HepG2 (cell line): ENCODE results near the gene PHF21B. TPM values are rescaled to one million over a fixed set of nuclear protein-coding genes. Genes with fewer than 3 reads are reported as not detected.
A peak's percentile ranks its signal among the peaks of the same experiment; 100 is the strongest.

Experiments used
- ATAC-seq: fragments of 200-7000 bp; cut with Tn5 transposase; 3 replicates; pipeline ENCODE4 v1.9.1; 2020; ENCODE audit warnings: mild to moderate bottlenecking, moderate library complexity
- BruUV-seq: library from RNA; stranded (reverse); fragments of 400-500 nt; replicated peaks from 2 replicates; lab custom pipeline; 2021; lab: Mats Ljungman, UMichigan
- CTCF ChIA-PET: fragments of 300-600 bp; formaldehyde crosslinking; extraction: SDS; loops from one replicate; lab custom pipeline; 2021; ENCODE audit warnings: low total read pairs, inconsistent platforms, low intra/inter-chr PET ratio; lab: Yijun Ruan, JAX
- POLR2A ChIA-PET: fragments of 350-600 bp; sonication (Branson Sonifier 250); formaldehyde crosslinking; loops from one replicate; lab custom pipeline; 2020; ENCODE audit warnings: antibody characterized with exemption, inconsistent platforms; lab: Yijun Ruan, JAX
- DNase-seq: peaks from one replicate; pipeline ENCODE4 v3.0.0-alpha.2; 2015; ENCODE audit warnings: low spot score
- FAIRE-seq: peaks from 3 replicates; lab custom pipeline; 2011; peaks lifted over from hg19 to GRCh38; lab: Jason Lieb, UNC
- H2AFZ ChIP-seq: one replicate; pipeline ENCODE4 v1.6.1; 2011; ENCODE audit warnings: low read length, inconsistent platforms
- H3K27ac ChIP-seq: fragments of 300-600 bp; 3 replicates; pipeline ENCODE4 v1.8.0; 2011; ENCODE audit warnings: mixed run types, mild to moderate bottlenecking, mixed read lengths, low read length, inconsistent platforms; ENCODE audit not compliant: insufficient read depth; ENCODE audit errors: extremely low read length
- H3K27me3 ChIP-seq, 2 experiments: fragments of 200-600 bp in 1 of 2; 2 replicates in 1 of 2; 3 replicates in 1 of 2; pipeline versions ENCODE4 v1.6.0 to v1.8.0; 2011; ENCODE audit warnings: low read length in 2 of 2, mild to moderate bottlenecking in 2 of 2, moderate library complexity in 2 of 2, inconsistent platforms in 1 of 2; ENCODE audit not compliant: insufficient read depth in 2 of 2, control insufficient read depth in 1 of 2
- H3K36me3 ChIP-seq, 2 experiments: fragments of 200-600 bp in 1 of 2; replicated peaks in 1 of 2; 2 replicates in 1 of 2; 3 replicates in 1 of 2; pipeline versions ENCODE4 v1.5.1 to v1.8.0; 2011; ENCODE audit warnings: low read length in 2 of 2, inconsistent platforms in 1 of 2; ENCODE audit not compliant: insufficient read depth in 2 of 2, control insufficient read depth in 1 of 2
- H3K4me1 ChIP-seq: 2 replicates; pipeline ENCODE4 v1.5.1; 2012; ENCODE audit warnings: low read length, inconsistent platforms; ENCODE audit not compliant: insufficient read depth
- H3K4me2 ChIP-seq: 2 replicates; pipeline ENCODE4 v1.6.0; 2011; ENCODE audit warnings: low read depth, low read length, inconsistent platforms
- H3K4me3 ChIP-seq, 3 experiments: fragments of 200-600 bp in 1 of 3; sonication (generic), shearing (Covaris generic) in 1 of 3; replicated peaks in 1 of 3; 2 replicates each; pipeline ENCODE4 v1.5.1; 2011 to 2016; ENCODE audit warnings: low read length in 3 of 3, inconsistent platforms in 2 of 3, low read depth in 2 of 3, mild to moderate bottlenecking in 2 of 3, control low read depth in 1 of 3, mixed read lengths in 1 of 3; ENCODE audit not compliant: insufficient read depth in 1 of 3
- H3K79me2 ChIP-seq: one replicate; pipeline ENCODE4 v1.6.1; 2011; ENCODE audit warnings: low read length, inconsistent platforms; ENCODE audit not compliant: insufficient read depth
- H3K9ac ChIP-seq: 2 replicates; pipeline ENCODE4 v1.6.0; 2011; ENCODE audit warnings: mild to moderate bottlenecking, low read depth, low read length, inconsistent platforms; ENCODE audit not compliant: insufficient read depth
- H3K9me3 ChIP-seq: 2 replicates; pipeline ENCODE4 v1.5.1; 2012; ENCODE audit warnings: mild to moderate bottlenecking, low read length
- H4K20me1 ChIP-seq: 2 replicates; pipeline ENCODE4 v1.6.0; 2011; ENCODE audit warnings: inconsistent platforms, mild to moderate bottlenecking, low read length, moderate library complexity; ENCODE audit not compliant: insufficient read depth
- HIVEP1 ChIP-seq: sonication (generic); formaldehyde crosslinking; IDR thresholded peaks from 2 replicates; pipeline ENCODE4 v1.4.0; 2020; ENCODE audit warnings: mild to moderate bottlenecking, missing genetic modification reagents
- HOMEZ ChIP-seq: IDR thresholded peaks from 2 replicates; pipeline ENCODE4 v1.6.1; 2016; ENCODE audit warnings: low read depth
- KDM5B ChIP-seq: sonication (generic); formaldehyde crosslinking; IDR thresholded peaks from 2 replicates; pipeline ENCODE4 v1.4.0; 2020; ENCODE audit warnings: missing genetic modification reagents, mild to moderate bottlenecking, borderline replicate concordance
- NFE2L1 ChIP-seq: sonication (generic); formaldehyde crosslinking; IDR thresholded peaks from 2 replicates; pipeline ENCODE4 v1.4.0; 2020; ENCODE audit warnings: missing genetic modification reagents, mild to moderate bottlenecking, borderline replicate concordance
- TCF7L2 ChIP-seq: IDR thresholded peaks from 2 replicates; pipeline ENCODE4 v1.6.1; 2011; ENCODE audit warnings: mild to moderate bottlenecking, low read depth, low read length, moderate library complexity
- TEF ChIP-seq: sonication (generic); formaldehyde crosslinking; IDR thresholded peaks from 2 replicates; pipeline ENCODE4 v1.5.0; 2020; ENCODE audit warnings: missing genetic modification reagents
- ZNF101 ChIP-seq: sonication (generic); formaldehyde crosslinking; IDR thresholded peaks from 2 replicates; pipeline ENCODE4 v1.4.0; 2020; ENCODE audit warnings: mild to moderate bottlenecking, low read depth, missing genetic modification reagents, borderline replicate concordance
- ZNF337 ChIP-seq: sonication (generic); formaldehyde crosslinking; IDR thresholded peaks from 2 replicates; pipeline ENCODE4 v1.5.1; 2020; ENCODE audit warnings: missing genetic modification reagents, low read depth, mild to moderate bottlenecking, borderline replicate concordance
- ZNF432 ChIP-seq: sonication (generic); formaldehyde crosslinking; IDR thresholded peaks from 2 replicates; pipeline ENCODE4 v1.5.0; 2020; ENCODE audit warnings: missing genetic modification reagents, mild to moderate bottlenecking, borderline replicate concordance
- WGBS: methylation state at CpG from one replicate; pipeline ENCODE4 v1.1.6; 2017; ENCODE audit warnings: low lambda C conversion rate; 5-methylcytosine and 5-hydroxymethylcytosine counted together
- in situ Hi-C: cut with HindIII; loops from 2 replicates; pipeline ENCODE4 v1.10.0; 2017; ENCODE audit warnings: low pct_unique_long_range_greater_than_20kb; ENCODE audit not compliant: extremely low pct_ligation_motif_present
- intact Hi-C: fragments of 100-400 bp; cut with micrococcal nuclease; formaldehyde crosslinking; loops from one replicate; pipeline ENCODE4 v1.10.0; 2022; ENCODE audit not compliant: unreplicated experiment
- polyA plus RNA-seq, 8 experiments: library from polyadenylated mRNA; depleted of rRNA in 3 of 8; stranded (reverse) in 7 of 8; unstranded in 1 of 8; fragments of >200 nt; fragmentation: Illumina TruSeq in 4 of 8; extraction: Trizol in 4 of 8; gene quantifications; 2 replicates each; pipeline versions ENCODE4 v1.2.1 to v1.2.3, GENCODE V29; 2011 to 2016; ENCODE audit warnings: low read depth in 4 of 8, missing spikeins in 1 of 8, mixed read lengths in 1 of 8; ENCODE audit not compliant: insufficient read depth in 1 of 8
- total RNA-seq, 5 experiments: library from RNA; depleted of rRNA; stranded (reverse); fragments of >200 nt; fragmentation: Illumina TruSeq; extraction: Trizol; gene quantifications; 2 replicates each; pipeline ENCODE4 v1.2.3, GENCODE V29; 2016; ENCODE audit warnings: low read depth in 1 of 5
- TF ChIP-seq, protein P1 (sequence below), 2 experiments: IDR thresholded peaks; 2 replicates each; pipeline ENCODE4 v1.6.1; 2011 to 2012; ENCODE audit warnings: low read length in 2 of 2, borderline replicate concordance in 1 of 2, low read depth in 1 of 2, mild to moderate bottlenecking in 1 of 2, moderate library complexity in 1 of 2

Gene PHF21B
- total and polyA plus RNA-seq, 2 of the 13 experiments (the other 11 are each of a cell fraction or from before 2014, with no cell fraction given), result not detected

DNA sequence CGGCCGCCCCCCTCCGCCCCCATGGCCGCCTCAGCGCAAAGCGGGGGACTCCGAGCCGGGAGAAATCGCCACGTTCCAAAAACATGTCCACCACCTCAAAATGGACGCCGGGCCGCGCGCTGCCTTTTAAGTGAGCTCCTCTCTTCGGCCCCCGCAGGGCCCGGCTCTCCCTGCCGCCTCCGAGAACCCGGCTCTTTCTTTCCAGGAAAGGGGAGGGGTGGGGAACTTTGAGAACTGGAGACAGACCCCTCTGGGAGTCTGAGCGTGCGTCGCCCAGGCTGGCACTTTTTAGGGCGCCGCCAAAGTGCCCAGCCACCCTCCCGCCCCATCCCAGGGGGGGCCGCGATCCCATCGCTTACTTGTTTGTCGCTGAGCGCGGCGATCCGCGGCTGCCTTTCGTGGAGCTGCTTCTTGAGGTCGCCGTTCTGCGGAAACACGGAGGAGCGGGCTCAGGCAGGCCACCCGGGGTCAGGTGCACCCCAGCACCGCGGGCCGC, 1.6 kb downstream of the PHF21B start:
- DNase-seq, result no peak
- CTCF ChIA-PET, result no interaction called here
- POLR2A ChIA-PET, result no interaction called here
- H3K9me3 ChIP-seq, result no peaks in the 10 kb centered on the region
- in situ Hi-C loops, result no loop called here
- H3K79me2 ChIP-seq, result no peaks in the 10 kb centered on the region
- TF ChIP-seq ZNF432 (no peak), ZNF337 (no peak), TEF (no peak)
- TF ChIP-seq, all 625 proteins: peak for 0
- Histone ChIP-seq H3K36me3 (no peaks in the 10 kb centered on the region), H3K4me1 (no peaks in the 10 kb centered on the region), H2AFZ (no peak overlapping the region), H3K27me3 (peaks cover 6 to 59% of the 10 kb centered on the region in 2 experiments), H3K4me3 (no peak overlapping the region), H3K9ac (no peak overlapping the region), H4K20me1 (no peaks in the 10 kb centered on the region), H3K27ac (no peak overlapping the region), H3K4me2 (no peak overlapping the region)
- FAIRE-seq, result no peak
- intact Hi-C loops, result no loop called here
- no TSS peak for BruUV-seq
- 9% methylated on average over 10 of the region's 46 CpGs for WGBS
- no peak for ATAC-seq

DNA sequence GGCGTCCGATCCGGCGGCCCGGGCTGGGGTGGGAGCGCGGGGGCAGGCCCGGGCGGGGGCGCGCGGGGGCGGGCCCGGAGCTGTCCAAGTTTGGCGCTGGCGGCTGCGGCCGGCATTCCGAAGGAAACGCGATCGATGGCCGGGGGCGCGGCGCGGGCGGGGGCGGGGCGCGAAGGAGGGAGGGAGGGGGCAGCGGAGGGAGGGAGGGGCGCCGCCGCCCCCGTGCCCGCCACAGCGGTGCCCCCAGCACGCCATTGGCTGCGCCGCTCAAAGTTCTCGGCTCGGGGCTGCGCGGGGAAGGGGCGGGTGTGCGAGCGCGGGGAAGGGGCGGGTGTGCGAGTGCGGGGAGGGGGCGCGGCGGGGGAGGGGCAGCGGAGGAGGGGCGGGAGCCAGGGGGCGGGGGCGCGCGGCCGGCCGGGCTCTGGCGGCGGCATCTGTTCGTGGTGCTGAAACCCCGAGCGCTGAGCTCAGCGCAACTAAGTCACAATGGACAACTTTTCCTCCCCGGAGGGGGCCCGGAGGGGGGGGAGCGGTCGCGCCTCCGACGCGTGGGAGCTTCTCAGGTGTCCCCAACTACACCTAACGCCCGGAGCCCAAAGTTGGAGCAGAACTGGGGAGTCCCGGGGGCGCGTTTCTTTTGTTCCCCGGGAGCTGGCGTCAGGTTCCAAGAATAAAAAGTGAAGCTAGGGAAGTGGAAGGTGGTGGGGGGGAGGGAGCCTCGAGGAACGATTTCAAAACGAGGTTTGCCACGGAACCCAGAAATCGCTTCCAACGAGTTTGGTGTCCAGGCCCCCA, 2.2 kb downstream of the PHF21B start:
- POLR2A ChIA-PET, result no interaction called here
- no peak for TF ChIP-seq NFE2L1 (CRISPR knock-in tag)
- TF ChIP-seq KDM5B (CRISPR knock-in tag), result no peak
- no peak for TF ChIP-seq HOMEZ (CRISPR knock-in tag)
- no peak for TF ChIP-seq ZNF101 (CRISPR knock-in tag)
- no peak for TF ChIP-seq HIVEP1
- TF ChIP-seq TCF7L2, result no peak
- TF ChIP-seq, protein P1, sequence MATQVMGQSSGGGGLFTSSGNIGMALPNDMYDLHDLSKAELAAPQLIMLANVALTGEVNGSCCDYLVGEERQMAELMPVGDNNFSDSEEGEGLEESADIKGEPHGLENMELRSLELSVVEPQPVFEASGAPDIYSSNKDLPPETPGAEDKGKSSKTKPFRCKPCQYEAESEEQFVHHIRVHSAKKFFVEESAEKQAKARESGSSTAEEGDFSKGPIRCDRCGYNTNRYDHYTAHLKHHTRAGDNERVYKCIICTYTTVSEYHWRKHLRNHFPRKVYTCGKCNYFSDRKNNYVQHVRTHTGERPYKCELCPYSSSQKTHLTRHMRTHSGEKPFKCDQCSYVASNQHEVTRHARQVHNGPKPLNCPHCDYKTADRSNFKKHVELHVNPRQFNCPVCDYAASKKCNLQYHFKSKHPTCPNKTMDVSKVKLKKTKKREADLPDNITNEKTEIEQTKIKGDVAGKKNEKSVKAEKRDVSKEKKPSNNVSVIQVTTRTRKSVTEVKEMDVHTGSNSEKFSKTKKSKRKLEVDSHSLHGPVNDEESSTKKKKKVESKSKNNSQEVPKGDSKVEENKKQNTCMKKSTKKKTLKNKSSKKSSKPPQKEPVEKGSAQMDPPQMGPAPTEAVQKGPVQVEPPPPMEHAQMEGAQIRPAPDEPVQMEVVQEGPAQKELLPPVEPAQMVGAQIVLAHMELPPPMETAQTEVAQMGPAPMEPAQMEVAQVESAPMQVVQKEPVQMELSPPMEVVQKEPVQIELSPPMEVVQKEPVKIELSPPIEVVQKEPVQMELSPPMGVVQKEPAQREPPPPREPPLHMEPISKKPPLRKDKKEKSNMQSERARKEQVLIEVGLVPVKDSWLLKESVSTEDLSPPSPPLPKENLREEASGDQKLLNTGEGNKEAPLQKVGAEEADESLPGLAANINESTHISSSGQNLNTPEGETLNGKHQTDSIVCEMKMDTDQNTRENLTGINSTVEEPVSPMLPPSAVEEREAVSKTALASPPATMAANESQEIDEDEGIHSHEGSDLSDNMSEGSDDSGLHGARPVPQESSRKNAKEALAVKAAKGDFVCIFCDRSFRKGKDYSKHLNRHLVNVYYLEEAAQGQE (IDR thresholded peaks at IDR 0.05; ENCODE audit: borderline replicate concordance in 1 of 2, low read depth in 1 of 2, low read length in 2 of 2), result peak; percentile 39 to 83

More for the DNA sequence above, 2.2 kb downstream of the PHF21B start:
- H3K9ac ChIP-seq, result no peak overlapping the region
- H3K4me1 ChIP-seq, result no peaks in the 10 kb centered on the region
- no peak overlapping the region for H3K4me2 ChIP-seq
- DNase-seq, result no peak
- H2AFZ ChIP-seq, result no peak overlapping the region
- no peak overlapping the region for H3K4me3 ChIP-seq
- intact Hi-C loops, result no loop called here
- no TSS peak for BruUV-seq
- no peaks in the 10 kb centered on the region for H3K36me3 ChIP-seq
- H3K27ac ChIP-seq, result no peak overlapping the region
- in situ Hi-C loops, result no loop called here
- no peaks in the 10 kb centered on the region for H3K9me3 ChIP-seq
- CTCF ChIA-PET, result no interaction called here
- no peak for FAIRE-seq
- no peaks in the 10 kb centered on the region for H4K20me1 ChIP-seq
- no peaks in the 10 kb centered on the region for H3K79me2 ChIP-seq
- 8% methylated on average over 13 of the region's 90 CpGs for WGBS
- ATAC-seq, result no peak
- peaks cover 5 to 62% of the 10 kb centered on the region in 2 experiments for H3K27me3 ChIP-seq
